ENCODE results near the gene NUP210L.

DNA sequence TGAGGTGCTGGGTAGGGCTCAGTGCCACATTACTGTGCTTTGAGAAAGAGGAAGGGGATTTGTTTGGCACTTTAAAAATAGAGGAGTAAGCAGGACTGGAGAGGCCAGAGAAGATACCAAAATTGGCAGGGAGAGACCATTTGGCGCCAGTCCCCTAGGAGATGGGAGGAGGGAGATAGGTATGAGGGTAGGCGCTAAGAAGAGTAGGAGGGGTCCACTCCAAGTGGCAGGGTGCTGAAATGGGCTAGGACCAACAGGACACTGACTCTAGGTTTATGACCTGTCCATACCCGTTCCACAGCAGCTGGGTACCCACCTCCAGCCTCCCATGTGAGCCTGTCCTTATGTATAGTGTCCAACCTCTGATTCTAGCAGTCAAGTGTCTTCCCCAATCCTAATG, 195.4 kb downstream of the NUP210L start:
- no peak for TF ChIP-seq POLR2A (IDR thresholded peaks at IDR 0.05)
- TF ChIP-seq, protein P1, sequence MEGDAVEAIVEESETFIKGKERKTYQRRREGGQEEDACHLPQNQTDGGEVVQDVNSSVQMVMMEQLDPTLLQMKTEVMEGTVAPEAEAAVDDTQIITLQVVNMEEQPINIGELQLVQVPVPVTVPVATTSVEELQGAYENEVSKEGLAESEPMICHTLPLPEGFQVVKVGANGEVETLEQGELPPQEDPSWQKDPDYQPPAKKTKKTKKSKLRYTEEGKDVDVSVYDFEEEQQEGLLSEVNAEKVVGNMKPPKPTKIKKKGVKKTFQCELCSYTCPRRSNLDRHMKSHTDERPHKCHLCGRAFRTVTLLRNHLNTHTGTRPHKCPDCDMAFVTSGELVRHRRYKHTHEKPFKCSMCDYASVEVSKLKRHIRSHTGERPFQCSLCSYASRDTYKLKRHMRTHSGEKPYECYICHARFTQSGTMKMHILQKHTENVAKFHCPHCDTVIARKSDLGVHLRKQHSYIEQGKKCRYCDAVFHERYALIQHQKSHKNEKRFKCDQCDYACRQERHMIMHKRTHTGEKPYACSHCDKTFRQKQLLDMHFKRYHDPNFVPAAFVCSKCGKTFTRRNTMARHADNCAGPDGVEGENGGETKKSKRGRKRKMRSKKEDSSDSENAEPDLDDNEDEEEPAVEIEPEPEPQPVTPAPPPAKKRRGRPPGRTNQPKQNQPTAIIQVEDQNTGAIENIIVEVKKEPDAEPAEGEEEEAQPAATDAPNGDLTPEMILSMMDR (IDR thresholded peaks at IDR 0.05), result no peak

All from uterus (tissue), 2 donors.